BJ (cell line): ENCODE results near the gene P4HTM. TPM values are rescaled to one million over a fixed set of nuclear protein-coding genes. Genes with fewer than 3 reads are reported as not detected.
A peak's percentile ranks its signal among the peaks of the same experiment; 100 is the strongest.

Experiments
- CTCF ChIA-PET: fragments of 350-600 bp; formaldehyde crosslinking; extraction: SDS; loops from one replicate; lab custom pipeline; 2021; ENCODE audit warnings: antibody characterized with exemption, inconsistent platforms; lab: Yijun Ruan, JAX
- POLR2A ChIA-PET: fragments of 300-600 bp; sonication (Branson Sonifier 250); formaldehyde crosslinking; extraction: SDS; loops from one replicate; lab custom pipeline; 2021; ENCODE audit warnings: antibody characterized with exemption; lab: Charles Lee
- DNase-seq: peaks from one replicate; pipeline ENCODE4 v3.0.0-alpha.2; 2011; ENCODE audit warnings: low read depth
- H3K27me3 ChIP-seq: 2 replicates; pipeline ENCODE4 v1.6.0; 2011; ENCODE audit warnings: low read length; ENCODE audit not compliant: control insufficient read depth, insufficient read depth
- H3K36me3 ChIP-seq: 2 replicates; pipeline ENCODE4 v1.5.1; 2011; ENCODE audit warnings: low read length; ENCODE audit not compliant: control insufficient read depth, insufficient read depth
- H3K4me3 ChIP-seq: 2 replicates; pipeline ENCODE4 v1.5.1; 2011; ENCODE audit warnings: low read depth, mild to moderate bottlenecking, control low read depth, low read length
- CTCF ChIP-seq: IDR thresholded peaks from 2 replicates; pipeline ENCODE4 v1.5.1; 2011; ENCODE audit warnings: low read depth, mild to moderate bottlenecking, control low read depth, inconsistent platforms, low read length, moderate library complexity; ENCODE audit not compliant: insufficient read depth
- polyA plus RNA-seq: library from polyadenylated mRNA; depleted of rRNA; stranded (reverse); fragments of >200 nt; gene quantifications from 2 replicates; pipeline ENCODE4 v1.2.3, GENCODE V29; 2011; rRNA removed
- small RNA-seq: library from RNA; depleted of rRNA; stranded (forward); fragments of <200 nt; gene quantifications from one replicate; pipeline ENCODE3, GENCODE V24; 2012; ENCODE audit warnings: low replicate concordance, low read depth; ENCODE audit not compliant: insufficient read length

P4HTM gene
- polyA plus RNA-seq, 1 experiment = 38.4 TPM

- Histone ChIP-seq H3K4me3 (no peak overlapping the region), H3K36me3 (peaks cover 27% of the 10 kb centered on the region), H3K27me3 (no peaks in the 10 kb centered on the region)
- no peak for DNase-seq
- ChIA-PET CTCF (interaction anchor here (0.9 to 1.7 kb wide), 2 partner anchors 11 to 96 kb away, joined by 3 to 10 read pairs; partner anchors contain the start of gene NDUFAF3), POLR2A (no interaction called here)
- TF ChIP-seq CTCF = no peak
Measured at GRCh38 chr3:49032646-49033304, 42.7 kb downstream of the P4HTM start.

- CTCF ChIA-PET = interaction anchor here (1.0 kb wide), 1 partner anchor 61 kb away, joined by 3 read pairs; no protein-coding TSS in a partner anchor
- POLR2A ChIA-PET = no interaction called here
- no peak overlapping the region for H3K4me3 ChIP-seq
- TF ChIP-seq CTCF = no peak
- no peak for DNase-seq
- H3K27me3 ChIP-seq = no peaks in the 10 kb centered on the region
- H3K36me3 ChIP-seq = peaks cover 28% of the 10 kb centered on the region
Measured at GRCh38 chr3:49034650-49035049, 44.6 kb downstream of the P4HTM start.

GRCh38 chr3:49035281-49035680 lies 45.2 kb downstream of the P4HTM start:
- TF ChIP-seq CTCF = no peak
- DNase-seq = no peak
- no peaks in the 10 kb centered on the region for H3K27me3 ChIP-seq
- ChIA-PET POLR2A (no interaction called here), CTCF (interaction anchor here (1.0 kb wide), 1 partner anchor 61 kb away, joined by 3 read pairs; no protein-coding TSS in a partner anchor)
- H3K36me3 ChIP-seq = peaks cover 26% of the 10 kb centered on the region
- no peak overlapping the region for H3K4me3 ChIP-seq

GRCh38 chr3:49053543-49053942 lies 63.5 kb downstream of the P4HTM start:
- no peak overlapping the region for H3K4me3 ChIP-seq
- no peaks in the 10 kb centered on the region for H3K27me3 ChIP-seq
- no peak for DNase-seq
- peaks cover 21% of the 10 kb centered on the region for H3K36me3 ChIP-seq
- POLR2A ChIA-PET = no interaction called here
- CTCF ChIA-PET = no interaction called here
- no peak for TF ChIP-seq CTCF

- no peaks in the 10 kb centered on the region for H3K27me3 ChIP-seq
- no peak overlapping the region for H3K4me3 ChIP-seq
- CTCF ChIA-PET = no interaction called here
- no peak for TF ChIP-seq CTCF
- peaks cover 21% of the 10 kb centered on the region for H3K36me3 ChIP-seq
- POLR2A ChIA-PET = no interaction called here
- no peak for DNase-seq
Measured at GRCh38 chr3:49054344-49054862, 64.4 kb downstream of the P4HTM start.

Small RNAs within 50 kb of the gene (small RNA-seq; reads per million reads assigned to genes)
- gene MIR191 = 18,023 reads per million, percentile 99 among the genes with 10 or more reads in this experiment
- gene MIR425 = 2,037 reads per million, percentile 97 among the genes with 10 or more reads in this experiment

Other genes with a start within 250 kb of the P4HTM start
- 9.0 and 15.3 TPM in 2 replicates for gene PRKAR2A, start 142.4 kb upstream of the P4HTM start, polyA plus RNA-seq
- gene SLC25A20, start 91.4 kb upstream of the P4HTM start, polyA plus RNA-seq = 20.4 and 30.2 TPM in 2 replicates
- gene ARIH2, start 71.4 kb upstream of the P4HTM start, polyA plus RNA-seq = 72.6 and 96.7 TPM in 2 replicates
- 100 and 164 TPM in 2 replicates for gene WDR6, start 17.1 kb downstream of the P4HTM start, polyA plus RNA-seq
- gene DALRD3, start 28.3 kb downstream of the P4HTM start, polyA plus RNA-seq = 46.8 and 59.6 TPM in 2 replicates
- gene NDUFAF3, start 31.9 kb downstream of the P4HTM start, polyA plus RNA-seq = 65.1 and 89.5 TPM in 2 replicates
- 280 and 395 TPM in 2 replicates for gene IMPDH2, start 39.2 kb downstream of the P4HTM start, polyA plus RNA-seq
- 51.8 and 77.3 TPM in 2 replicates for gene QRICH1, start 103.8 kb downstream of the P4HTM start, polyA plus RNA-seq
- 221 and 339 TPM in 2 replicates for gene QARS1, start 114.5 kb downstream of the P4HTM start, polyA plus RNA-seq
- gene USP19, start 130.6 kb downstream of the P4HTM start, polyA plus RNA-seq = 32.9 and 54.6 TPM in 2 replicates
- gene LAMB2, start 142.8 kb downstream of the P4HTM start, polyA plus RNA-seq = 967 and 1,544 TPM in 2 replicates
- 23.1 and 33.3 TPM in 2 replicates for gene CCDC71, start 176.1 kb downstream of the P4HTM start, polyA plus RNA-seq
- 33.8 and 47.8 TPM in 2 replicates for gene KLHDC8B, start 181.4 kb downstream of the P4HTM start, polyA plus RNA-seq